Measurements from ENCODE around the gene SUFU.
A peak's percentile ranks its signal among the peaks of the same experiment; 100 is the strongest.

- no peak for TF ChIP-seq POLR2A (IDR thresholded peaks at IDR 0.05; ENCODE audit: low read depth, low read length)
- TF ChIP-seq POLR2AphosphoS5 (IDR thresholded peaks at IDR 0.05; ENCODE audit: low read depth, low read length), result peak; percentile 21; the same call in 1 of the 2 replicates
These were observed 27.2 kb upstream of the SUFU start for GRCh38 chr10:102476466-102477141.
